Measurements from ENCODE around the gene RAPGEF1.

Gene RAPGEF1

GRCh38 chr9:131641618-131642495 is 98.0 kb downstream of the RAPGEF1 start:
- peak in 9 of 14 donors; percentile 19 to 77 (median 50) for DNase-seq

GRCh38 chr9:131640438-131641137 is 99.3 kb downstream of the RAPGEF1 start:
- peak in 2 of 14 donors; percentile 28 to 35 for DNase-seq

- no peak for DNase-seq
Observed at GRCh38 chr9:131639769-131640437, 100.0 kb downstream of the RAPGEF1 start.

- DNase-seq: no peak
Observed at GRCh38 chr9:131636593-131636992, 103.3 kb downstream of the RAPGEF1 start.

GRCh38 chr9:131635892-131636291 is 104.0 kb downstream of the RAPGEF1 start:
- no peak for DNase-seq

- DNase-seq: peak in 8 of 14 donors; percentile 25 to 67 (median 34)
Observed at GRCh38 chr9:131635285-131635684, 104.6 kb downstream of the RAPGEF1 start.

- no peak for DNase-seq
Observed at GRCh38 chr9:131633491-131634031, 106.3 kb downstream of the RAPGEF1 start.

- DNase-seq: no peak
Observed at GRCh38 chr9:131631306-131631705, 108.6 kb downstream of the RAPGEF1 start.

GRCh38 chr9:131630205-131630831 is 109.6 kb downstream of the RAPGEF1 start:
- peak in 1 of 14 donors; percentile 41 for DNase-seq

GRCh38 chr9:131629825-131630204 is 110.1 kb downstream of the RAPGEF1 start:
- no peak for DNase-seq

GRCh38 chr9:131629226-131629500 is 110.7 kb downstream of the RAPGEF1 start:
- no peak for DNase-seq

- DNase-seq: no peak
Observed at GRCh38 chr9:131628459-131629225, 111.2 kb downstream of the RAPGEF1 start.

GRCh38 chr9:131627648-131628458 is 112.0 kb downstream of the RAPGEF1 start:
- DNase-seq: no peak

GRCh38 chr9:131627326-131627647 is 112.6 kb downstream of the RAPGEF1 start:
- DNase-seq: no peak

- peak in 1 of 14 donors; percentile 37 for DNase-seq
Observed at GRCh38 chr9:131625790-131626670, 113.8 kb downstream of the RAPGEF1 start.

- DNase-seq: no peak
Observed at GRCh38 chr9:131625508-131625787, 114.4 kb downstream of the RAPGEF1 start.

- DNase-seq: peak in 1 of 14 donors; percentile 92
Observed at GRCh38 chr9:131624636-131625507, 115.0 kb downstream of the RAPGEF1 start.

- DNase-seq: peak in 1 of 14 donors; percentile 15
Observed at GRCh38 chr9:131623655-131624330, 116.1 kb downstream of the RAPGEF1 start.

- DNase-seq: no peak
Observed at GRCh38 chr9:131622523-131622922, 117.4 kb downstream of the RAPGEF1 start.

All from C1 segment of cervical spinal cord (tissue), 14 donors.